ENCODE results near the gene LYG1. TPM values are rescaled to one million over a fixed set of nuclear protein-coding genes. Genes with fewer than 3 reads are reported as not detected.
"Not testable (repeated sequence)": the region's sequence is repeated elsewhere in the genome, so short reads cannot be mapped to it uniquely, and the experiment has no call there.

The LYG1 gene
- total RNA-seq, 6 experiments from 2014 or later = 0.23 to 0.70 (median 0.27) TPM; not detected in 1

DNA sequence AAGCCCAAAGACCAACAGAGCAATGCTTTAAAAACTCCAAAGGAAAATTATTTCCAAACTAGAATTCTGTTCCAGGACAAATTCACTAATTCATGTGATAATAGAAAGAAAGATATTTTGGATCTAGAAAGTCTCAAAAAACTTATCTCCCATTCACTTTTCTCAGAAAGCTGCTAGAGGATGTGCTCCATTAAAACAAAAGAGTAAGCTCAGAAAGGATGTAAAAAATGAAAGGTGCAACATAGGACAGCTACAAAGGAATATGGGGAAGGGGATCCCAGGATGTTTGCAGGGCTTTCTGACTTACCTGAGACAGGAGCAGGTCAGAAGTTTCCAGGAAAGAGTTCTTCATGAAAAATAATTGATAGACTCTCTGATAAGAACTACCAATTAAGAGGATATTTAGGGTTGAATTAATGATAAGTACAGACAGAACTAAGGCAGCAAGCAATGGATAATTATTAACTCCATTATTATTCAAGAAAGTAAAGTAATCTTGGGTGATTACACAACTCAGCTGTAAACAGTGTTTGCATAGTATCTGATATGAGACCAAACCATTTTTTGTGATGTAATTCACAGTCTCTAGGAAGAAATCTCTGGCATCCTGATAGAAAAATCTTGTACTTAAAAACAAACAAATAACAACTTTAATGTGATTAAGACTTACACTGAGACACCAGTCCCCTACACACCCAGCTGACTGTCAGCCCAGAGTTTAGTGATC lies 20.9 kb downstream of the LYG1 start:
- Mint-ChIP-seq H3K4me1 (ENCODE audit: low read depth) (peaks cover 21% of the 10 kb centered on the region), H3K4me3 (no peak overlapping the region), H3K36me3 (ENCODE audit: low read depth) (peaks cover 14% of the 10 kb centered on the region), H3K27ac (no peak overlapping the region), H3K9me3 (peaks cover 11% of the 10 kb centered on the region), H3K27me3 (ENCODE audit: insufficient read depth) (peaks cover 2% of the 10 kb centered on the region; the same call in 1 of the 2 replicates)
- DNase-seq = no peak
- TF ChIP-seq CTCF (IDR thresholded peaks at IDR 0.05) = no peak

- DNase-seq = peak; percentile 75
- peaks cover 11% of the 10 kb centered on the region for H3K9me3 Mint-ChIP-seq
- no peaks in the 10 kb centered on the region for H3K27me3 Mint-ChIP-seq (ENCODE audit: insufficient read depth)
- peaks cover 21% of the 10 kb centered on the region for H3K4me1 Mint-ChIP-seq (ENCODE audit: low read depth)
- H3K36me3 Mint-ChIP-seq (ENCODE audit: low read depth) = peaks cover 14% of the 10 kb centered on the region
- H3K4me3 Mint-ChIP-seq = peak overlapping the region; percentile 85
- no peak for TF ChIP-seq CTCF (IDR thresholded peaks at IDR 0.05)
- H3K27ac Mint-ChIP-seq = peak overlapping the region; percentile 73
Measured at GRCh38 chr2:99278793-99279291, 22.2 kb downstream of the LYG1 start.

- not testable (repeated sequence) for H3K27me3 Mint-ChIP-seq (ENCODE audit: insufficient read depth); DNase-seq
- peaks cover 11% of the 10 kb centered on the region for H3K9me3 Mint-ChIP-seq
- H3K27ac Mint-ChIP-seq = peak overlapping the region; percentile 73
- H3K36me3 Mint-ChIP-seq (ENCODE audit: low read depth) = peaks cover 14% of the 10 kb centered on the region
- peaks cover 21% of the 10 kb centered on the region for H3K4me1 Mint-ChIP-seq (ENCODE audit: low read depth)
- peak overlapping the region; percentile 85 for H3K4me3 Mint-ChIP-seq
Measured at GRCh38 chr2:99278195-99278765, 22.7 kb downstream of the LYG1 start.

DNA sequence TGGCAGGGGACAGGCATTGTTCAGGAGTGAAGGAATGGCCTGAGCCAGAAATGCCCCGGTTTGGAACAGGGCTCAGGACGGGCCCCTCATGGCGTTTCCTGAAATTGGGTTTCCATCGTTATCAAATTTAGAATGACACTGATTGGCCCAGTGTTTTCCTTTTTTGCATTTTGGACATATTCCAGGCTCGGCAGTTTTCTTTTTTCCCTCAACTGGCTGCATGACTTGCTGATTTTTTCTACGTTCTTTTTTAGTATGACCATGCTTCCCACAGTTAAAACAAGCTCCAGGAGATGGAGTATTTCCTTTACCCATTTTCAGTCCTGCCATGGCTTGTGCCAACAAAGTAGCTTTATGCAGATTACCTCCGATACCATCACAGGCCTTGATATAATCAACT lies 25.1 kb downstream of the LYG1 start:
- no peak for TF ChIP-seq CTCF (IDR thresholded peaks at IDR 0.05)
- Mint-ChIP-seq H3K4me1 (ENCODE audit: low read depth) (peaks cover 20% of the 10 kb centered on the region), H3K36me3 (ENCODE audit: low read depth) (peaks cover 22% of the 10 kb centered on the region), H3K9me3 (peaks cover 24% of the 10 kb centered on the region), H3K27me3 (ENCODE audit: insufficient read depth) (no peaks in the 10 kb centered on the region; the same call in 1 of the 2 replicates), H3K27ac (no peak overlapping the region), H3K4me3 (no peak overlapping the region)
- DNase-seq = no peak

DNA sequence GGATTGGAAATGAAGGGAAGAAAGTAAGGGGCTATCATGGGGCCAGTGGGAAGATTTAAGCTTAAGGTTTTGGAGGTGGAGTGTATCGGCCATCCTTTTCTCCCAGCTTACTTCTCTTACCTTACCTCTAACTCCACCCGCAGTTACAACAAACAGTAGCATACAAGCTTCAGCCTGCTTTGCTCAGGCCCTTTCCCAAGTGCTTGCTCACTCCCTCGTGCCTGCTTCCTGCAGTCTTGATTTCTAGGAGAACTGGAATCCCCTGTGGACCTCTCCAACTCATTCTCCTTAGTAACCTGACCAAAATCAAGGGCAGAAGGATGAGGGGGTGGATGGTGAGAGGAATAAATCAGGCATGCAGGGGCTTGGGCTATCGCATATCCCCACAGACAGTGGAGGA lies 39.8 kb downstream of the LYG1 start:
- no peak for TF ChIP-seq CTCF (IDR thresholded peaks at IDR 0.05)
- Mint-ChIP-seq H3K27me3 (ENCODE audit: insufficient read depth) (peaks cover 2% of the 10 kb centered on the region), H3K9me3 (no peaks in the 10 kb centered on the region), H3K36me3 (ENCODE audit: low read depth) (no peaks in the 10 kb centered on the region), H3K4me3 (no peak overlapping the region), H3K27ac (no peak overlapping the region), H3K4me1 (ENCODE audit: low read depth) (no peaks in the 10 kb centered on the region)
- no peak for DNase-seq

DNA sequence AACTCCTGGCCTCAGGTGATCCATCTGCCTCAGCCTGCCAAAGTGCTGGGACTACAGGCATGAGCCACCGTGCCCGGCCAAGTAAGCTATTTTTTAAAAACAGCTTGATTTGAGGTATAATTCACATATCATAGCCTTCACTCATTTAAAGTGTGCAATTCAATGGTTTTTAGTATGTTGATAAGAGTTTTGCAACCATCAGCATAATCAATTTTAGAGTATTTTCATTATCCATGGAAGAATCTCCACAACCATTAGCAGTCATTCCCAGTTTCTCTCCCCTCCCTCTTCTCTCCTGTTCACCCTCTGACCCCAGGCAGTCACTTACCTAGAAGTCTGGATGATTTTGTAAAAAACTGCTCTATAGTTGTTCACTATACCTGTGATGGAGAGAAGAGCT lies 40.8 kb downstream of the LYG1 start:
- Mint-ChIP-seq H3K4me3 (no peak overlapping the region), H3K27me3 (ENCODE audit: insufficient read depth) (peaks cover 2% of the 10 kb centered on the region), H3K27ac (no peak overlapping the region), H3K36me3 (ENCODE audit: low read depth) (no peaks in the 10 kb centered on the region), H3K4me1 (ENCODE audit: low read depth) (no peaks in the 10 kb centered on the region), H3K9me3 (no peaks in the 10 kb centered on the region)
- DNase-seq = no peak
- TF ChIP-seq CTCF (IDR thresholded peaks at IDR 0.05) = no peak

All from HFFc6 (cell line).